HL-60 (cell line): ENCODE measurements around the gene GLP1R.

Source experiments
- GABPA ChIP-seq: IDR thresholded peaks from 2 replicates; pipeline ENCODE4 v1.6.1; 2012; ENCODE audit warnings: low read depth
- POLR2AphosphoS5 ChIP-seq: IDR thresholded peaks from 2 replicates; pipeline ENCODE4 v1.6.1; 2012; ENCODE audit warnings: low read depth
- SPI1 ChIP-seq: IDR thresholded peaks from 2 replicates; pipeline ENCODE4 v1.6.1; 2012; ENCODE audit warnings: low read depth, mild to moderate bottlenecking, borderline replicate concordance
- TF ChIP-seq, protein P1 (sequence below): IDR thresholded peaks from one replicate; pipeline ENCODE4 v1.5.1; 2011; ENCODE audit warnings: low read length, control low read depth, inconsistent platforms; ENCODE audit not compliant: insufficient read depth
- TF ChIP-seq, protein P2 (sequence below): IDR thresholded peaks from 2 replicates; pipeline ENCODE4 v1.6.1; 2012; ENCODE audit warnings: low read depth; ENCODE audit not compliant: insufficient replicate concordance

DNA sequence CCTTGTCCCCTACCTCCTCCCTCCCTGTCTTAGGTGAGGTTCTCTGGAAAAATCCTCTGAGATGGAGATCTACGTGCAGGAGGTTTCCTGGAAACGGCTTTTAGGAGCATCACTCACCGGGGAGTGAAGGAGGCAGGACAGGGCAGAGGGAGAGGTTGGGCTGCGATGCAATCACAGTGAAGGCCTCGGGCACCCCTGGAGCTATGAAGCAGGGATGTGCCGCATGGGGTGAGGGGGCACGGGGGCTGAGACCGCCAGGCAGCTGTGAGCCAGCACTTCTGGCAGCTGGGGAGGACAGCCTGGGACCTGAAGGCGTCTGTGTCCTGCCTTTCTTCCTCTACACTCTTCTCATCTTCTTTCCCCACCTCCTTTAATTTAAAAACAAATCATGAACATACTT, 12.9 kb upstream of the GLP1R start:
- TF ChIP-seq, protein P1, sequence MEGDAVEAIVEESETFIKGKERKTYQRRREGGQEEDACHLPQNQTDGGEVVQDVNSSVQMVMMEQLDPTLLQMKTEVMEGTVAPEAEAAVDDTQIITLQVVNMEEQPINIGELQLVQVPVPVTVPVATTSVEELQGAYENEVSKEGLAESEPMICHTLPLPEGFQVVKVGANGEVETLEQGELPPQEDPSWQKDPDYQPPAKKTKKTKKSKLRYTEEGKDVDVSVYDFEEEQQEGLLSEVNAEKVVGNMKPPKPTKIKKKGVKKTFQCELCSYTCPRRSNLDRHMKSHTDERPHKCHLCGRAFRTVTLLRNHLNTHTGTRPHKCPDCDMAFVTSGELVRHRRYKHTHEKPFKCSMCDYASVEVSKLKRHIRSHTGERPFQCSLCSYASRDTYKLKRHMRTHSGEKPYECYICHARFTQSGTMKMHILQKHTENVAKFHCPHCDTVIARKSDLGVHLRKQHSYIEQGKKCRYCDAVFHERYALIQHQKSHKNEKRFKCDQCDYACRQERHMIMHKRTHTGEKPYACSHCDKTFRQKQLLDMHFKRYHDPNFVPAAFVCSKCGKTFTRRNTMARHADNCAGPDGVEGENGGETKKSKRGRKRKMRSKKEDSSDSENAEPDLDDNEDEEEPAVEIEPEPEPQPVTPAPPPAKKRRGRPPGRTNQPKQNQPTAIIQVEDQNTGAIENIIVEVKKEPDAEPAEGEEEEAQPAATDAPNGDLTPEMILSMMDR = no peak
- no peak for TF ChIP-seq POLR2AphosphoS5
- TF ChIP-seq, protein P2, sequence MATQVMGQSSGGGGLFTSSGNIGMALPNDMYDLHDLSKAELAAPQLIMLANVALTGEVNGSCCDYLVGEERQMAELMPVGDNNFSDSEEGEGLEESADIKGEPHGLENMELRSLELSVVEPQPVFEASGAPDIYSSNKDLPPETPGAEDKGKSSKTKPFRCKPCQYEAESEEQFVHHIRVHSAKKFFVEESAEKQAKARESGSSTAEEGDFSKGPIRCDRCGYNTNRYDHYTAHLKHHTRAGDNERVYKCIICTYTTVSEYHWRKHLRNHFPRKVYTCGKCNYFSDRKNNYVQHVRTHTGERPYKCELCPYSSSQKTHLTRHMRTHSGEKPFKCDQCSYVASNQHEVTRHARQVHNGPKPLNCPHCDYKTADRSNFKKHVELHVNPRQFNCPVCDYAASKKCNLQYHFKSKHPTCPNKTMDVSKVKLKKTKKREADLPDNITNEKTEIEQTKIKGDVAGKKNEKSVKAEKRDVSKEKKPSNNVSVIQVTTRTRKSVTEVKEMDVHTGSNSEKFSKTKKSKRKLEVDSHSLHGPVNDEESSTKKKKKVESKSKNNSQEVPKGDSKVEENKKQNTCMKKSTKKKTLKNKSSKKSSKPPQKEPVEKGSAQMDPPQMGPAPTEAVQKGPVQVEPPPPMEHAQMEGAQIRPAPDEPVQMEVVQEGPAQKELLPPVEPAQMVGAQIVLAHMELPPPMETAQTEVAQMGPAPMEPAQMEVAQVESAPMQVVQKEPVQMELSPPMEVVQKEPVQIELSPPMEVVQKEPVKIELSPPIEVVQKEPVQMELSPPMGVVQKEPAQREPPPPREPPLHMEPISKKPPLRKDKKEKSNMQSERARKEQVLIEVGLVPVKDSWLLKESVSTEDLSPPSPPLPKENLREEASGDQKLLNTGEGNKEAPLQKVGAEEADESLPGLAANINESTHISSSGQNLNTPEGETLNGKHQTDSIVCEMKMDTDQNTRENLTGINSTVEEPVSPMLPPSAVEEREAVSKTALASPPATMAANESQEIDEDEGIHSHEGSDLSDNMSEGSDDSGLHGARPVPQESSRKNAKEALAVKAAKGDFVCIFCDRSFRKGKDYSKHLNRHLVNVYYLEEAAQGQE = no peak
- TF ChIP-seq GABPA = no peak
- no peak for TF ChIP-seq SPI1
